PC-9 (cell line): ENCODE results near the gene FXYD7. TPM values are rescaled to one million over a fixed set of nuclear protein-coding genes. Genes with fewer than 3 reads are reported as not detected.

Experiments
- BruUV-seq: library from RNA; stranded (reverse); fragments of 400-500 nt; replicated peaks from 2 replicates; lab custom pipeline; 2021; lab: Mats Ljungman, UMichigan
- CTCF ChIA-PET: fragments of 300-600 bp; sonication (Branson Sonifier 250); formaldehyde crosslinking; loops from one replicate; lab custom pipeline; 2022; ENCODE audit warnings: antibody characterized with exemption; lab: Charles Lee
- POLR2A ChIA-PET: fragments of 300-600 bp; sonication (Branson Sonifier 250); formaldehyde crosslinking; loops from one replicate; lab custom pipeline; 2022; ENCODE audit warnings: antibody characterized with exemption; ENCODE audit not compliant: unreplicated experiment; lab: Charles Lee
- DNase-seq, 2 experiments: peaks; one replicate each; pipeline versions ENCODE4 v3.0.0 to v3.0.0-alpha.2; 2015 to 2022; ENCODE audit warnings: mixed read lengths in 1 of 2
- H2AFZ ChIP-seq: fragments of 200-600 bp; sonication (generic); 2 replicates; pipeline ENCODE4 v1.8.1; 2017; ENCODE audit warnings: antibody characterized with exemption
- H3F3A ChIP-seq: fragments of 200-600 bp; sonication (generic); 2 replicates; pipeline ENCODE4 v1.8.1; 2017; ENCODE audit warnings: antibody characterized with exemption, mild to moderate bottlenecking, low read depth; ENCODE audit not compliant: insufficient read depth
- H3K27ac ChIP-seq: fragments of 200-600 bp; sonication (generic); 2 replicates; pipeline ENCODE4 v1.6.1; 2016; ENCODE audit warnings: mixed run types
- H3K27me3 ChIP-seq: fragments of 200-600 bp; sonication (generic); 2 replicates; pipeline ENCODE4 v1.6.1; 2016; ENCODE audit warnings: low read depth, mixed run types; ENCODE audit not compliant: insufficient read depth
- H3K36me3 ChIP-seq: fragments of 200-600 bp; sonication (generic); 2 replicates; pipeline ENCODE4 v1.6.1; 2016; ENCODE audit warnings: low read depth, mixed run types
- H3K4me1 ChIP-seq: fragments of 200-600 bp; sonication (generic); replicated peaks from 2 replicates; pipeline ENCODE4 v1.6.1; 2016; ENCODE audit warnings: mixed run types; ENCODE audit not compliant: insufficient read depth
- H3K4me2 ChIP-seq: fragments of 200-600 bp; sonication (generic); 2 replicates; pipeline ENCODE4 v1.6.1; 2017; ENCODE audit warnings: mixed run types
- H3K4me3 ChIP-seq: fragments of 200-600 bp; sonication (generic); 2 replicates; pipeline ENCODE4 v1.6.1; 2016; ENCODE audit warnings: mixed run types
- H3K79me2 ChIP-seq: fragments of 200-600 bp; sonication (generic); 2 replicates; pipeline ENCODE4 v1.6.1; 2017; ENCODE audit warnings: low read depth, mixed run types
- H3K9me2 ChIP-seq: fragments of 200-600 bp; sonication (generic); 2 replicates; pipeline ENCODE4 v1.8.1; 2017; ENCODE audit warnings: mild to moderate bottlenecking; ENCODE audit not compliant: insufficient read depth
- H3K9me3 ChIP-seq: fragments of 200-600 bp; sonication (generic); 2 replicates; pipeline ENCODE4 v1.8.1; 2016; ENCODE audit warnings: low read depth; ENCODE audit not compliant: insufficient read depth
- H4K20me1 ChIP-seq: fragments of 200-600 bp; sonication (generic); 2 replicates; pipeline ENCODE4 v1.8.1; 2017; ENCODE audit not compliant: insufficient read depth
- CTCF ChIP-seq: fragments of 200-600 bp; sonication (generic); conservative IDR thresholded peaks from 2 replicates; pipeline ENCODE4 v1.6.1; 2017; ENCODE audit warnings: mixed run types, antibody characterized with exemption, mild to moderate bottlenecking, moderate library complexity
- EZH2 ChIP-seq: fragments of 200-600 bp; sonication (generic); IDR thresholded peaks from 2 replicates; pipeline ENCODE4 v1.8.0; 2017; ENCODE audit warnings: antibody characterized with exemption, low read depth
- intact Hi-C: fragments of 100-400 bp; cut with micrococcal nuclease; formaldehyde crosslinking; loops from one replicate; pipeline ENCODE4 v1.10.0; 2022; ENCODE audit not compliant: unreplicated experiment
- total RNA-seq: library from RNA; stranded (reverse); gene quantifications from 2 replicates; pipeline ENCODE4 v1.2.3, GENCODE V29; 2021

Gene FXYD7
- total RNA-seq, 1 experiment from 2014 or later, result not detected

DNA sequence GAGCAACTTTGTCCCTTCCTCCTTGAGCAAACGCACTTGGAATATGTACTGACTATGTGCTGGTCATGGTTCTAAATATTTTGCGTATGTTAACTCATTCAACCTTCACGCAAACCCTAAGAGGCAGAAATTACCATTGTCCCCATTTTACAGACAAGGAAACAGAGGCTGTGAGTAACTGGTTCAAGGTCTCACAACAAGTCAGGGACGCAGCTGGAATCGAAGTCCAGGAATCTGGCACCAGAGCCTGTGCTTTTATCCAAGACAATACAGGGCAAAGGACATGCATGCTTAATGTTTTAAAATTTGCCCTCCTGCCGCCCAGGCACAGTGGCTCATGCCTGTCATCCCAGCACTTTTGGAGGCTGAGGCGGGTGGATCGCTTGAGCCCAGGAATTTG is 16.6 kb downstream of the FXYD7 start:
- no peak for DNase-seq
- Histone ChIP-seq H3K4me1 (peaks cover 57% of the 10 kb centered on the region), H2AFZ (no peak overlapping the region), H3F3A (peaks cover 64% of the 10 kb centered on the region), H3K9me3 (peaks cover 6% of the 10 kb centered on the region; the same call in 1 of the 2 replicates), H3K27me3 (no peaks in the 10 kb centered on the region), H3K36me3 (peaks cover 67% of the 10 kb centered on the region), H3K79me2 (peaks cover 58% of the 10 kb centered on the region), H3K4me2 (no peak overlapping the region), H3K9me2 (no peaks in the 10 kb centered on the region), H4K20me1 (0 out of 2 replicates have a peak, but pooled peaks cover 9% of the 10 kb centered on the region), H3K4me3 (no peak overlapping the region), H3K27ac (peak overlapping the region; percentile 11; the same call in 1 of the 2 replicates)
- intact Hi-C loops, result no loop called here
- no TSS peak for BruUV-seq
- TF ChIP-seq EZH2 (no peak), CTCF (no peak)
- POLR2A ChIA-PET, result interaction anchor here (0.7 kb wide), 2 partner anchors 11 to 732 kb away, joined by 3 read pairs; no protein-coding TSS in a partner anchor
- CTCF ChIA-PET, result no interaction called here

- H2AFZ ChIP-seq, result no peak overlapping the region
- H4K20me1 ChIP-seq, result 0 out of 2 replicates have a peak, but pooled peaks cover 9% of the 10 kb centered on the region
- intact Hi-C loops, result no loop called here
- no peak overlapping the region for H3K4me2 ChIP-seq
- H3F3A ChIP-seq, result peaks cover 76% of the 10 kb centered on the region
- H3K4me1 ChIP-seq, result peaks cover 69% of the 10 kb centered on the region
- H3K36me3 ChIP-seq, result peaks cover 79% of the 10 kb centered on the region
- H3K79me2 ChIP-seq, result peaks cover 56% of the 10 kb centered on the region
- H3K4me3 ChIP-seq, result no peak overlapping the region
- H3K27me3 ChIP-seq, result no peaks in the 10 kb centered on the region
- H3K27ac ChIP-seq, result peak overlapping the region; percentile 97
- H3K9me3 ChIP-seq, result peaks cover 15% of the 10 kb centered on the region; the same call in 1 of the 2 replicates
- BruUV-seq, result no TSS peak
- ChIA-PET POLR2A (no interaction called here), CTCF (interaction anchor here (0.6 kb wide), 1 partner anchor 566 kb away, joined by 7 read pairs; no protein-coding TSS in a partner anchor)
- H3K9me2 ChIP-seq, result no peaks in the 10 kb centered on the region
- TF ChIP-seq CTCF, result no peak
- TF ChIP-seq EZH2, result no peak
- DNase-seq, result no peak
Measured at GRCh38 chr19:35160629-35161433, 17.8 kb downstream of the FXYD7 start.

- no peak for DNase-seq
- POLR2A ChIA-PET, result no interaction called here
Measured at GRCh38 chr19:35161434-35161743, 18.3 kb downstream of the FXYD7 start.

More at GRCh38 chr19:35161434-35161743, 18.3 kb downstream of the FXYD7 start:
- Histone ChIP-seq H2AFZ (no peak overlapping the region), H4K20me1 (0 out of 2 replicates have a peak, but pooled peaks cover 8% of the 10 kb centered on the region), H3K36me3 (peaks cover 85% of the 10 kb centered on the region), H3K4me3 (no peak overlapping the region), H3K9me3 (peaks cover 15% of the 10 kb centered on the region; the same call in 1 of the 2 replicates), H3K27me3 (no peaks in the 10 kb centered on the region), H3K79me2 (peaks cover 56% of the 10 kb centered on the region), H3K9me2 (no peaks in the 10 kb centered on the region), H3K4me2 (no peak overlapping the region; the same call in 1 of the 2 replicates), H3K4me1 (peaks cover 69% of the 10 kb centered on the region), H3K27ac (peak overlapping the region; percentile 97), H3F3A (peaks cover 81% of the 10 kb centered on the region)
- BruUV-seq, result no TSS peak
- no peak for TF ChIP-seq EZH2
- intact Hi-C loops, result no loop called here
- CTCF ChIA-PET, result interaction anchor here (0.6 kb wide), 1 partner anchor 566 kb away, joined by 7 read pairs; no protein-coding TSS in a partner anchor
